Cardiac septum (tissue), 1 donor: Measurements from ENCODE around the gene BMP15. TPM values are rescaled to one million over a fixed set of nuclear protein-coding genes. Genes with fewer than 3 reads are reported as not detected.

ENCODE experiments used
- total RNA-seq: library from RNA; stranded (reverse); fragmentation: NEBNext Ultra II Directional; extraction: Animal tissue kit (Norgen Biotek cat#: 25700); gene quantifications from one replicate; pipeline ENCODE4 v1.2.1, GENCODE V29; 2021
- donor health status: DM: no; HTN: no; CAD: no.

BMP15 gene
- total RNA-seq, 1 donor from 2014 or later: not detected

Other genes starting within 250 kb of the BMP15 start
- 8.6 TPM for gene SHROOM4, start 96.5 kb upstream of the BMP15 start, total RNA-seq